Esophagus muscularis mucosa (tissue), 3 donors: Measurements from ENCODE around the gene SPRR2B.

Experiments
- POLR2A ChIP-seq: fragments of 450-650 bp; IDR thresholded peaks from one replicate; pipeline ENCODE4 v1.6.1; 2017; ENCODE audit warnings: antibody characterized with exemption, moderate library complexity, mild to moderate bottlenecking, low read depth
- POLR2AphosphoS5 ChIP-seq, 2 donors: sonication (generic); formaldehyde crosslinking; IDR thresholded peaks; one replicate each; pipeline ENCODE4 v1.6.1; 2017; ENCODE audit warnings: antibody characterized with exemption in 2 of 2
- TF ChIP-seq, protein P1 (sequence below), 3 experiments: fragments of 200-600 bp in 2 of 3; fragments of 450-650 bp in 1 of 3; sonication (generic) in 2 of 3; IDR thresholded peaks; one replicate each; pipeline ENCODE4 v1.5.1; 2017 to 2019; ENCODE audit warnings: antibody characterized with exemption in 3 of 3, mild to moderate bottlenecking in 2 of 3, moderate library complexity in 1 of 3

DNA sequence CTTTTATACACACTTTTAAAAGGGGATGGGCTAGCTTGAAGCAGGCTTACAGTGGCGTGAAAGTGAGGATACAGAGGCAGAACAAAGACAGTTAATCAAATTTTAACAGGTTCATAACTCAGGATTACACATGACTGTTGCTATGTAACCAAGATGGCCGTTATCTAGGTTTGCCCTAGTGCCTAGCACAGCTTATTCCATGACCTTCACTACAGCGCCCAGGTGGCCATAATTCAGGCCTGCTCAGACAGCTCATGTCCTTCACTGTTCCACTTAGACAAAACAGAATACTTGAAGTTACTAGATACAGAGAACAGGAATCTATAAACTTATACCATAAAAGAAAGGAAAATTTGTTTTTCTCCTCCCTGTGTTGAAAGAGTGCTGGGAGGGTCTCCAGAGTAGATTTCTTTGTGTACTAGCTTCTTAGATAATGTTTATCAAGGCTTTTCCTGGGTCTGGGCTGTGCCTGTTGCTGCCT lies 48.1 kb upstream of the SPRR2B start:
- TF ChIP-seq, protein P1, sequence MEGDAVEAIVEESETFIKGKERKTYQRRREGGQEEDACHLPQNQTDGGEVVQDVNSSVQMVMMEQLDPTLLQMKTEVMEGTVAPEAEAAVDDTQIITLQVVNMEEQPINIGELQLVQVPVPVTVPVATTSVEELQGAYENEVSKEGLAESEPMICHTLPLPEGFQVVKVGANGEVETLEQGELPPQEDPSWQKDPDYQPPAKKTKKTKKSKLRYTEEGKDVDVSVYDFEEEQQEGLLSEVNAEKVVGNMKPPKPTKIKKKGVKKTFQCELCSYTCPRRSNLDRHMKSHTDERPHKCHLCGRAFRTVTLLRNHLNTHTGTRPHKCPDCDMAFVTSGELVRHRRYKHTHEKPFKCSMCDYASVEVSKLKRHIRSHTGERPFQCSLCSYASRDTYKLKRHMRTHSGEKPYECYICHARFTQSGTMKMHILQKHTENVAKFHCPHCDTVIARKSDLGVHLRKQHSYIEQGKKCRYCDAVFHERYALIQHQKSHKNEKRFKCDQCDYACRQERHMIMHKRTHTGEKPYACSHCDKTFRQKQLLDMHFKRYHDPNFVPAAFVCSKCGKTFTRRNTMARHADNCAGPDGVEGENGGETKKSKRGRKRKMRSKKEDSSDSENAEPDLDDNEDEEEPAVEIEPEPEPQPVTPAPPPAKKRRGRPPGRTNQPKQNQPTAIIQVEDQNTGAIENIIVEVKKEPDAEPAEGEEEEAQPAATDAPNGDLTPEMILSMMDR (IDR thresholded peaks at IDR 0.05): no peak
- TF ChIP-seq POLR2A (no peak), POLR2AphosphoS5 (IDR thresholded peaks at IDR 0.05) (no peak)
